Pons (tissue), 1 donor: Measurements from ENCODE around the gene PRKCD.
A peak's percentile ranks its signal among the peaks of the same experiment; 100 is the strongest.

Experiments
- DNase-seq: peaks from one replicate; pipeline ENCODE4 v3.0.0-alpha.2; 2016; ENCODE audit warnings: low spot score

Gene PRKCD

GRCh38 chr3:53232641-53233377 lies 71.8 kb downstream of the PRKCD start:
- DNase-seq = no peak

GRCh38 chr3:53234130-53234840 lies 73.3 kb downstream of the PRKCD start:
- DNase-seq = no peak

GRCh38 chr3:53234841-53235232 lies 73.8 kb downstream of the PRKCD start:
- DNase-seq = no peak

- no peak for DNase-seq
Measured at GRCh38 chr3:53235545-53235944, 74.5 kb downstream of the PRKCD start.

GRCh38 chr3:53236112-53236841 lies 75.3 kb downstream of the PRKCD start:
- peak; percentile 72 for DNase-seq

GRCh38 chr3:53238051-53238850 lies 77.2 kb downstream of the PRKCD start:
- DNase-seq = no peak

GRCh38 chr3:53238886-53239285 lies 77.9 kb downstream of the PRKCD start:
- DNase-seq = no peak

- DNase-seq = no peak
Measured at GRCh38 chr3:53239800-53240199, 78.8 kb downstream of the PRKCD start.

GRCh38 chr3:53240989-53241972 lies 80.3 kb downstream of the PRKCD start:
- no peak for DNase-seq

- no peak for DNase-seq
Measured at GRCh38 chr3:53242155-53242554, 81.1 kb downstream of the PRKCD start.
